ENCODE results near the gene ANKRD26.

The ANKRD26 gene

DNA sequence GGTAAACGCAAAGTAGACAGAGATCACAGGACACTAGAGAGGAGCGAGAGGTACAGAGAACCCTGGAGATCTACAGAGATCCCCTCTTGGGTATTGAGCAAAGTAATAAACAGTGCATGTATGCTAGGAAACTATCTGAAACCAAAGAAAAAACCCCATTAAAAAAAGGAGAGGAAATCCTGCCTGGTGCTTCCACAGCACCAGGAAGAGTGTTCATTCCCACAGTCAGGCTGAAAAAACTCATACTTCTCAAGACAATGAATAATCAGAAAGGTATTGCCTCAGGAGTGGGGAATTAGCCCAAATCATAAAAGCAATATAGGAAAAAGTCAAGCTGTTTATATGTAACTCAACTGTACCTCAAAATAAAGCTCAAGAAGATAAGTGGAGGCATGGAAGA is 59.1 kb downstream of the ANKRD26 start:
- H3K4me1 ChIP-seq (ENCODE audit: control insufficient read depth, insufficient read depth, low read length): no peaks in the 10 kb centered on the region
- ChIA-PET CTCF (interaction anchor here (0.7 kb wide), 2 partner anchors 9 to 10 kb away, joined by 3 to 4 read pairs; no protein-coding TSS in a partner anchor), POLR2A (no interaction called here)
- TF ChIP-seq ZFP3 (tag by site-specific recombination; IDR thresholded peaks at IDR 0.05; ENCODE audit: low read depth) (no peak), ZNF707 (tag by site-specific recombination; IDR thresholded peaks at IDR 0.05) (no peak), ZNF138 (tag by site-specific recombination; IDR thresholded peaks at IDR 0.05; ENCODE audit: borderline replicate concordance) (no peak), SETDB1 (IDR thresholded peaks at IDR 0.05; ENCODE audit: insufficient read length, low read length) (no peak), EGR2 (tag by site-specific recombination; IDR thresholded peaks at IDR 0.05; ENCODE audit: low read depth) (no peak), ZNF24 (tag by site-specific recombination; IDR thresholded peaks at IDR 0.05) (no peak), SP2 (tag by site-specific recombination; IDR thresholded peaks at IDR 0.05) (no peak), ZNF112 (tag by site-specific recombination; IDR thresholded peaks at IDR 0.05) (no peak), ZNF155 (tag by site-specific recombination; IDR thresholded peaks at IDR 0.05) (no peak), ZBTB21 (tag by site-specific recombination; IDR thresholded peaks at IDR 0.05) (no peak)
- TF ChIP-seq, protein P1, sequence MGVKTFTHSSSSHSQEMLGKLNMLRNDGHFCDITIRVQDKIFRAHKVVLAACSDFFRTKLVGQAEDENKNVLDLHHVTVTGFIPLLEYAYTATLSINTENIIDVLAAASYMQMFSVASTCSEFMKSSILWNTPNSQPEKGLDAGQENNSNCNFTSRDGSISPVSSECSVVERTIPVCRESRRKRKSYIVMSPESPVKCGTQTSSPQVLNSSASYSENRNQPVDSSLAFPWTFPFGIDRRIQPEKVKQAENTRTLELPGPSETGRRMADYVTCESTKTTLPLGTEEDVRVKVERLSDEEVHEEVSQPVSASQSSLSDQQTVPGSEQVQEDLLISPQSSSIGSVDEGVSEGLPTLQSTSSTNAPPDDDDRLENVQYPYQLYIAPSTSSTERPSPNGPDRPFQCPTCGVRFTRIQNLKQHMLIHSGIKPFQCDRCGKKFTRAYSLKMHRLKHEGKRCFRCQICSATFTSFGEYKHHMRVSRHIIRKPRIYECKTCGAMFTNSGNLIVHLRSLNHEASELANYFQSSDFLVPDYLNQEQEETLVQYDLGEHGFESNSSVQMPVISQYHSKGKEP (tag by site-specific recombination; IDR thresholded peaks at IDR 0.05): no peak
- TF ChIP-seq, protein P2, sequence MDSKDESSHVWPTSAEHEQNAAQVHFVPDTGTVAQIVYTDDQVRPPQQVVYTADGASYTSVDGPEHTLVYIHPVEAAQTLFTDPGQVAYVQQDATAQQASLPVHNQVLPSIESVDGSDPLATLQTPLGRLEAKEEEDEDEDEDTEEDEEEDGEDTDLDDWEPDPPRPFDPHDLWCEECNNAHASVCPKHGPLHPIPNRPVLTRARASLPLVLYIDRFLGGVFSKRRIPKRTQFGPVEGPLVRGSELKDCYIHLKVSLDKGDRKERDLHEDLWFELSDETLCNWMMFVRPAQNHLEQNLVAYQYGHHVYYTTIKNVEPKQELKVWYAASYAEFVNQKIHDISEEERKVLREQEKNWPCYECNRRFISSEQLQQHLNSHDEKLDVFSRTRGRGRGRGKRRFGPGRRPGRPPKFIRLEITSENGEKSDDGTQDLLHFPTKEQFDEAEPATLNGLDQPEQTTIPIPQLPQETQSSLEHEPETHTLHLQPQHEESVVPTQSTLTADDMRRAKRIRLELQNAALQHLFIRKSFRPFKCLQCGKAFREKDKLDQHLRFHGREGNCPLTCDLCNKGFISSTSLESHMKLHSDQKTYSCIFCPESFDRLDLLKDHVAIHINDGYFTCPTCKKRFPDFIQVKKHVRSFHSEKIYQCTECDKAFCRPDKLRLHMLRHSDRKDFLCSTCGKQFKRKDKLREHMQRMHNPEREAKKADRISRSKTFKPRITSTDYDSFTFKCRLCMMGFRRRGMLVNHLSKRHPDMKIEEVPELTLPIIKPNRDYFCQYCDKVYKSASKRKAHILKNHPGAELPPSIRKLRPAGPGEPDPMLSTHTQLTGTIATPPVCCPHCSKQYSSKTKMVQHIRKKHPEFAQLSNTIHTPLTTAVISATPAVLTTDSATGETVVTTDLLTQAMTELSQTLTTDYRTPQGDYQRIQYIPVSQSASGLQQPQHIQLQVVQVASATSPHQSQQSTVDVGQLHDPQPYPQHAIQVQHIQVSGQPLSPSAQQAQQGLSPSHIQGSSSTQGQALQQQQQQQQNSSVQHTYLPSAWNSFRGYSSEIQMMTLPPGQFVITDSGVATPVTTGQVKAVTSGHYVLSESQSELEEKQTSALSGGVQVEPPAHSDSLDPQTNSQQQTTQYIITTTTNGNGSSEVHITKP (tag by site-specific recombination; IDR thresholded peaks at IDR 0.05): no peak
- peaks cover 42 to 45% of the 10 kb centered on the region in 2 experiments for H3K36me3 ChIP-seq (ENCODE audit: control insufficient read depth in 2 of 2, insufficient read depth in 1 of 2, low read length in 2 of 2)
- H3K9me3 ChIP-seq (ENCODE audit: control insufficient read depth, insufficient read depth, low read depth, low read length): no peaks in the 10 kb centered on the region
- H3K27ac ChIP-seq (ENCODE audit: extremely low read depth, low read depth, low read length): no peak overlapping the region
- no peak overlapping the region for H3K4me3 ChIP-seq (ENCODE audit: low read depth, low read length)

DNA sequence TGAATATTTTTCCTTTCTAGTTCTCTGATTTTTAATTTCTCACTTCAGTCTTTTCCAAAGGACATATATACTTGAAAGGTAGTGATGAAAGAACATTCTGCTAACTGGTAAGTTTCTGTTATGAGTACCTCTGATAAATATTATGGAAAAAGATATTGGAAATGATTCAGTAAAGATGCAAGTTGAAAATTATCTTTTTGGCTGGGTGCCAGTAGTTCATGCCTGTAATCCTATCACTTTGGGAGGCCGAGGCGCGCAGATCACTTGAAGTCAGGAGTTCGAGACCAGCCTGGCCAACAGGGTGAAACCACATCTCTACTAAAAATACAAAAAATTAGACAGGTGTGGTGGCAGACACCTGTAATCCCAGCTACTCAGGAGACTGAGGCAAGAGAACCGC is 62.1 kb downstream of the ANKRD26 start:
- Histone ChIP-seq H3K9me3 (ENCODE audit: control insufficient read depth, insufficient read depth, low read depth, low read length) (no peaks in the 10 kb centered on the region), H3K36me3 (ENCODE audit: control insufficient read depth in 2 of 2, insufficient read depth in 1 of 2, low read length in 2 of 2) (peaks cover 32 to 52% of the 10 kb centered on the region in 2 experiments), H3K4me1 (ENCODE audit: control insufficient read depth, insufficient read depth, low read length) (no peaks in the 10 kb centered on the region), H3K27ac (ENCODE audit: extremely low read depth, low read depth, low read length) (no peak overlapping the region), H3K4me3 (ENCODE audit: low read depth, low read length) (no peak overlapping the region)
- TF ChIP-seq HOXA7 (CRISPR knock-in tag; IDR thresholded peaks at IDR 0.05; ENCODE audit: borderline replicate concordance) (no peak), ZBTB21 (tag by site-specific recombination; IDR thresholded peaks at IDR 0.05) (no peak)
- TF ChIP-seq, protein P3, sequence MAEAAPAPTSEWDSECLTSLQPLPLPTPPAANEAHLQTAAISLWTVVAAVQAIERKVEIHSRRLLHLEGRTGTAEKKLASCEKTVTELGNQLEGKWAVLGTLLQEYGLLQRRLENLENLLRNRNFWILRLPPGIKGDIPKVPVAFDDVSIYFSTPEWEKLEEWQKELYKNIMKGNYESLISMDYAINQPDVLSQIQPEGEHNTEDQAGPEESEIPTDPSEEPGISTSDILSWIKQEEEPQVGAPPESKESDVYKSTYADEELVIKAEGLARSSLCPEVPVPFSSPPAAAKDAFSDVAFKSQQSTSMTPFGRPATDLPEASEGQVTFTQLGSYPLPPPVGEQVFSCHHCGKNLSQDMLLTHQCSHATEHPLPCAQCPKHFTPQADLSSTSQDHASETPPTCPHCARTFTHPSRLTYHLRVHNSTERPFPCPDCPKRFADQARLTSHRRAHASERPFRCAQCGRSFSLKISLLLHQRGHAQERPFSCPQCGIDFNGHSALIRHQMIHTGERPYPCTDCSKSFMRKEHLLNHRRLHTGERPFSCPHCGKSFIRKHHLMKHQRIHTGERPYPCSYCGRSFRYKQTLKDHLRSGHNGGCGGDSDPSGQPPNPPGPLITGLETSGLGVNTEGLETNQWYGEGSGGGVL (tag by site-specific recombination; IDR thresholded peaks at IDR 0.05): no peak
- ChIA-PET POLR2A (no interaction called here), CTCF (no interaction called here)

DNA sequence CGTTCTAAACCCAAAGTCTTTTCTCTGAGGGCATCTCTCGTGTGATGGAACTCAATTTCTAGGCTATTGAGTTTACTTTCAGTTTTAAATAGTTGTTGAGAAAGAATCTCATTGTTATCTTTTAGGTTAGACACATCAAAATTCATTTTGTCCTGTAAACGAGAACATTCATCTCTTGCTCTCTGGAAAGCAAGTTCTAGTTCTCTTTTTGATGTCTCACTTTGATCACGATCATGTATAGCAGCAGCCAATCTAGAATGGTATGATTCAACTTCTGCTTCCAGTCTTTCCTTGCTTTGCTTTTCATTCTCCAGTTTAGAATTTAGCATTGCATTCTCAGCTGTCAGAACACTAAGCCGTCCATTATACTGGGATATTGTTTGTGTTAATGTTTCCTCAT is 65.1 kb downstream of the ANKRD26 start:
- Histone ChIP-seq H3K36me3 (ENCODE audit: control insufficient read depth in 2 of 2, insufficient read depth in 1 of 2, low read length in 2 of 2) (peaks cover 32 to 46% of the 10 kb centered on the region in 2 experiments), H3K4me3 (ENCODE audit: low read depth, low read length) (no peak overlapping the region), H3K27ac (ENCODE audit: extremely low read depth, low read depth, low read length) (no peak overlapping the region), H3K4me1 (ENCODE audit: control insufficient read depth, insufficient read depth, low read length) (no peaks in the 10 kb centered on the region), H3K9me3 (ENCODE audit: control insufficient read depth, insufficient read depth, low read depth, low read length) (no peaks in the 10 kb centered on the region)
- POLR2A ChIA-PET: no interaction called here
- CTCF ChIA-PET: no interaction called here
- TF ChIP-seq BCL11B (tag by site-specific recombination; IDR thresholded peaks at IDR 0.05; ENCODE audit: low read depth) (no peak), ZNF248 (tag by site-specific recombination; IDR thresholded peaks at IDR 0.05) (no peak), ZNF560 (tag by site-specific recombination; IDR thresholded peaks at IDR 0.05; ENCODE audit: borderline replicate concordance) (no peak)
- TF ChIP-seq, protein P4, sequence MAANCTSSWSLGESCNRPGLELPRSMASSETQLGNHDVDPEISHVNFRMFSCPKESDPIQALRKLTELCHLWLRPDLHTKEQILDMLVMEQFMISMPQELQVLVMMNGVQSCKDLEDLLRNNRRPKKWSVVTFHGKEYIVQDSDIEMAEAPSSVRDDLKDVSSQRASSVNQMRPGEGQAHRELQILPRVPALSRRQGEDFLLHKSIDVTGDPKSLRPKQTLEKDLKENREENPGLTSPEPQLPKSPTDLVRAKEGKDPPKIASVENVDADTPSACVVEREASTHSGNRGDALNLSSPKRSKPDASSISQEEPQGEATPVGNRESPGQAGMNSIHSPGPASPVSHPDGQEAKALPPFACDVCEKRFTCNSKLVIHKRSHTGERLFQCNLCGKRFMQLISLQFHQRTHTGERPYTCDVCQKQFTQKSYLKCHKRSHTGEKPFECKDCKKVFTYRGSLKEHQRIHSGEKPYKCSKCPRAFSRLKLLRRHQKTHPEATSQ (tag by site-specific recombination; IDR thresholded peaks at IDR 0.05): no peak

Measured in HEK293 (cell line).